Measurements from ENCODE around the gene ZNF618.

GRCh38 chr9:114002986-114003350 is 126.9 kb downstream of the ZNF618 start:
- TF ChIP-seq SIN3A (IDR thresholded peaks at IDR 0.05; ENCODE audit: borderline replicate concordance, insufficient read depth, low read depth, low read length) (no peak), POLR2AphosphoS5 (IDR thresholded peaks at IDR 0.05; ENCODE audit: low read depth, low read length) (no peak), TCF7L2 (IDR thresholded peaks at IDR 0.05; ENCODE audit: low read depth, low read length) (no peak)
- TF ChIP-seq, protein P1, sequence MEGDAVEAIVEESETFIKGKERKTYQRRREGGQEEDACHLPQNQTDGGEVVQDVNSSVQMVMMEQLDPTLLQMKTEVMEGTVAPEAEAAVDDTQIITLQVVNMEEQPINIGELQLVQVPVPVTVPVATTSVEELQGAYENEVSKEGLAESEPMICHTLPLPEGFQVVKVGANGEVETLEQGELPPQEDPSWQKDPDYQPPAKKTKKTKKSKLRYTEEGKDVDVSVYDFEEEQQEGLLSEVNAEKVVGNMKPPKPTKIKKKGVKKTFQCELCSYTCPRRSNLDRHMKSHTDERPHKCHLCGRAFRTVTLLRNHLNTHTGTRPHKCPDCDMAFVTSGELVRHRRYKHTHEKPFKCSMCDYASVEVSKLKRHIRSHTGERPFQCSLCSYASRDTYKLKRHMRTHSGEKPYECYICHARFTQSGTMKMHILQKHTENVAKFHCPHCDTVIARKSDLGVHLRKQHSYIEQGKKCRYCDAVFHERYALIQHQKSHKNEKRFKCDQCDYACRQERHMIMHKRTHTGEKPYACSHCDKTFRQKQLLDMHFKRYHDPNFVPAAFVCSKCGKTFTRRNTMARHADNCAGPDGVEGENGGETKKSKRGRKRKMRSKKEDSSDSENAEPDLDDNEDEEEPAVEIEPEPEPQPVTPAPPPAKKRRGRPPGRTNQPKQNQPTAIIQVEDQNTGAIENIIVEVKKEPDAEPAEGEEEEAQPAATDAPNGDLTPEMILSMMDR (IDR thresholded peaks at IDR 0.05): no peak
- TF ChIP-seq, protein P2, sequence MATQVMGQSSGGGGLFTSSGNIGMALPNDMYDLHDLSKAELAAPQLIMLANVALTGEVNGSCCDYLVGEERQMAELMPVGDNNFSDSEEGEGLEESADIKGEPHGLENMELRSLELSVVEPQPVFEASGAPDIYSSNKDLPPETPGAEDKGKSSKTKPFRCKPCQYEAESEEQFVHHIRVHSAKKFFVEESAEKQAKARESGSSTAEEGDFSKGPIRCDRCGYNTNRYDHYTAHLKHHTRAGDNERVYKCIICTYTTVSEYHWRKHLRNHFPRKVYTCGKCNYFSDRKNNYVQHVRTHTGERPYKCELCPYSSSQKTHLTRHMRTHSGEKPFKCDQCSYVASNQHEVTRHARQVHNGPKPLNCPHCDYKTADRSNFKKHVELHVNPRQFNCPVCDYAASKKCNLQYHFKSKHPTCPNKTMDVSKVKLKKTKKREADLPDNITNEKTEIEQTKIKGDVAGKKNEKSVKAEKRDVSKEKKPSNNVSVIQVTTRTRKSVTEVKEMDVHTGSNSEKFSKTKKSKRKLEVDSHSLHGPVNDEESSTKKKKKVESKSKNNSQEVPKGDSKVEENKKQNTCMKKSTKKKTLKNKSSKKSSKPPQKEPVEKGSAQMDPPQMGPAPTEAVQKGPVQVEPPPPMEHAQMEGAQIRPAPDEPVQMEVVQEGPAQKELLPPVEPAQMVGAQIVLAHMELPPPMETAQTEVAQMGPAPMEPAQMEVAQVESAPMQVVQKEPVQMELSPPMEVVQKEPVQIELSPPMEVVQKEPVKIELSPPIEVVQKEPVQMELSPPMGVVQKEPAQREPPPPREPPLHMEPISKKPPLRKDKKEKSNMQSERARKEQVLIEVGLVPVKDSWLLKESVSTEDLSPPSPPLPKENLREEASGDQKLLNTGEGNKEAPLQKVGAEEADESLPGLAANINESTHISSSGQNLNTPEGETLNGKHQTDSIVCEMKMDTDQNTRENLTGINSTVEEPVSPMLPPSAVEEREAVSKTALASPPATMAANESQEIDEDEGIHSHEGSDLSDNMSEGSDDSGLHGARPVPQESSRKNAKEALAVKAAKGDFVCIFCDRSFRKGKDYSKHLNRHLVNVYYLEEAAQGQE (IDR thresholded peaks at IDR 0.05; ENCODE audit: insufficient read depth in 1 of 2, low read depth in 2 of 2, low read length in 1 of 2): no peak

Measured in Panc1 (cell line).